GM21515 (cell line): ENCODE data around the gene UST.

Source experiments
- ATAC-seq: cut with Tn5 transposase; IDR thresholded peaks from one replicate; pipeline ENCODE4 v1.9.1; 2021; ENCODE audit not compliant: unreplicated experiment

Gene UST

GRCh38 chr6:149054559-149055194 is 307.8 kb downstream of the UST start:
- peak; percentile 65 for ATAC-seq

- peak; percentile 44 for ATAC-seq
Observed at GRCh38 chr6:149055195-149055899, 308.5 kb downstream of the UST start.

GRCh38 chr6:149056777-149057463 is 310.1 kb downstream of the UST start:
- ATAC-seq = no peak

GRCh38 chr6:149057464-149057840 is 310.6 kb downstream of the UST start:
- no peak for ATAC-seq

- ATAC-seq = no peak
Observed at GRCh38 chr6:149059557-149059956, 312.7 kb downstream of the UST start.

GRCh38 chr6:149060300-149060984 is 313.6 kb downstream of the UST start:
- peak; percentile 70 for ATAC-seq

GRCh38 chr6:149060985-149061760 is 314.3 kb downstream of the UST start:
- no peak for ATAC-seq

- ATAC-seq = no peak
Observed at GRCh38 chr6:149061930-149062329, 315.1 kb downstream of the UST start.

- no peak for ATAC-seq
Observed at GRCh38 chr6:149062653-149063348, 316.0 kb downstream of the UST start.

- ATAC-seq = no peak
Observed at GRCh38 chr6:149063468-149063867, 316.6 kb downstream of the UST start.

- ATAC-seq = no peak
Observed at GRCh38 chr6:149064001-149064659, 317.3 kb downstream of the UST start.

- no peak for ATAC-seq
Observed at GRCh38 chr6:149064660-149065015, 317.8 kb downstream of the UST start.

GRCh38 chr6:149065121-149065520 is 318.3 kb downstream of the UST start:
- no peak for ATAC-seq

- ATAC-seq = peak; percentile 99
Observed at GRCh38 chr6:149065658-149066556, 319.1 kb downstream of the UST start.

- no peak for ATAC-seq
Observed at GRCh38 chr6:149071997-149072396, 325.2 kb downstream of the UST start.

GRCh38 chr6:149074832-149075258 is 328.0 kb downstream of the UST start:
- no peak for ATAC-seq

GRCh38 chr6:149075616-149076354 is 329.0 kb downstream of the UST start:
- ATAC-seq = no peak

GRCh38 chr6:149076355-149076734 is 329.5 kb downstream of the UST start:
- no peak for ATAC-seq
